ENCODE results near the gene TRANK1. TPM values are rescaled to one million over a fixed set of nuclear protein-coding genes. Genes with fewer than 3 reads are reported as not detected.
A peak's percentile ranks its signal among the peaks of the same experiment; 100 is the strongest.
"Not testable (repeated sequence)": the region's sequence is repeated elsewhere in the genome, so short reads cannot be mapped to it uniquely, and the experiment has no call there.

TRANK1 gene
- total RNA-seq, 1 experiment from 2014 or later, result 10.3 TPM

GRCh38 chr3:36907911-36908646 is 36.8 kb downstream of the TRANK1 start:
- Mint-ChIP-seq H3K27me3 (ENCODE audit: unreplicated experiment) (no peaks in the 10 kb centered on the region), H3K36me3 (ENCODE audit: insufficient read depth, unreplicated experiment) (peaks cover 10% of the 10 kb centered on the region), H3K9me3 (ENCODE audit: low read depth, unreplicated experiment) (no peaks in the 10 kb centered on the region), H3K4me1 (ENCODE audit: low read depth, unreplicated experiment) (peaks cover 25% of the 10 kb centered on the region), H3K4me3 (ENCODE audit: low read depth, unreplicated experiment) (peak overlapping the region; percentile 89), H3K27ac (ENCODE audit: unreplicated experiment) (peak overlapping the region; percentile 27)
- TSS peak; percentile 61 for BruUV-seq (replicated peaks)
- intact Hi-C loops (cut with micrococcal nuclease; ENCODE audit: unreplicated experiment), result loop anchor here (2.0 kb wide), 1 partner anchor 51 kb away; no protein-coding TSS in a partner anchor
- CTCF ChIA-PET, result interaction anchor here (0.6 to 1.6 kb wide), 2 partner anchors 12 to 50 kb away, joined by 8 to 12 read pairs; no protein-coding TSS in a partner anchor
- DNase-seq, result peak; percentile 67
- TF ChIP-seq CTCF (IDR thresholded peaks at IDR 0.05; ENCODE audit: unreplicated experiment), result no peak

- no peak for DNase-seq
- intact Hi-C loops (cut with micrococcal nuclease; ENCODE audit: unreplicated experiment), result loop anchor here (2.0 kb wide), 1 partner anchor 52 kb away; no protein-coding TSS in a partner anchor
- no TSS peak for BruUV-seq (replicated peaks)
- peaks cover 10% of the 10 kb centered on the region for H3K36me3 Mint-ChIP-seq (ENCODE audit: insufficient read depth, unreplicated experiment)
- H3K4me3 Mint-ChIP-seq (ENCODE audit: low read depth, unreplicated experiment), result peak overlapping the region; percentile 89
- H3K27ac Mint-ChIP-seq (ENCODE audit: unreplicated experiment), result no peak overlapping the region
- H3K27me3 Mint-ChIP-seq (ENCODE audit: unreplicated experiment), result no peaks in the 10 kb centered on the region
- TF ChIP-seq CTCF (IDR thresholded peaks at IDR 0.05; ENCODE audit: unreplicated experiment), result no peak
- no peaks in the 10 kb centered on the region for H3K9me3 Mint-ChIP-seq (ENCODE audit: low read depth, unreplicated experiment)
- peaks cover 14% of the 10 kb centered on the region for H3K4me1 Mint-ChIP-seq (ENCODE audit: low read depth, unreplicated experiment)
- CTCF ChIA-PET, result no interaction called here
Observed at GRCh38 chr3:36906504-36907149, 38.2 kb downstream of the TRANK1 start.

GRCh38 chr3:36905545-36905944 is 39.3 kb downstream of the TRANK1 start:
- Mint-ChIP-seq H3K36me3 (ENCODE audit: insufficient read depth, unreplicated experiment) (peaks cover 10% of the 10 kb centered on the region), H3K4me1 (ENCODE audit: low read depth, unreplicated experiment) (peaks cover 14% of the 10 kb centered on the region), H3K9me3 (ENCODE audit: low read depth, unreplicated experiment) (no peaks in the 10 kb centered on the region), H3K4me3 (ENCODE audit: low read depth, unreplicated experiment) (no peak overlapping the region), H3K27me3 (ENCODE audit: unreplicated experiment) (no peaks in the 10 kb centered on the region), H3K27ac (ENCODE audit: unreplicated experiment) (no peak overlapping the region)
- BruUV-seq (replicated peaks), result no TSS peak
- CTCF ChIA-PET, result interaction anchor here (0.7 to 2.4 kb wide), 2 partner anchors 53 to 197 kb away, joined by 4 to 28 read pairs; no protein-coding TSS in a partner anchor
- DNase-seq, result no peak
- TF ChIP-seq CTCF (IDR thresholded peaks at IDR 0.05; ENCODE audit: unreplicated experiment), result no peak
- intact Hi-C loops (cut with micrococcal nuclease; ENCODE audit: unreplicated experiment), result no loop called here

GRCh38 chr3:36904641-36905040 is 40.2 kb downstream of the TRANK1 start:
- no peaks in the 10 kb centered on the region for H3K27me3 Mint-ChIP-seq (ENCODE audit: unreplicated experiment)
- no peak overlapping the region for H3K27ac Mint-ChIP-seq (ENCODE audit: unreplicated experiment)
- H3K9me3 Mint-ChIP-seq (ENCODE audit: low read depth, unreplicated experiment), result no peaks in the 10 kb centered on the region
- H3K36me3 Mint-ChIP-seq (ENCODE audit: insufficient read depth, unreplicated experiment), result peaks cover 10% of the 10 kb centered on the region
- peak; percentile 11 for DNase-seq
- intact Hi-C loops (cut with micrococcal nuclease; ENCODE audit: unreplicated experiment), result no loop called here
- BruUV-seq (replicated peaks), result no TSS peak
- peak; percentile 20 for TF ChIP-seq CTCF (IDR thresholded peaks at IDR 0.05; ENCODE audit: unreplicated experiment)
- CTCF ChIA-PET, result interaction anchor here (0.7 to 2.4 kb wide), 3 partner anchors 54 to 921 kb away, joined by 3 to 28 read pairs (median 3); no protein-coding TSS in a partner anchor
- peaks cover 14% of the 10 kb centered on the region for H3K4me1 Mint-ChIP-seq (ENCODE audit: low read depth, unreplicated experiment)
- no peak overlapping the region for H3K4me3 Mint-ChIP-seq (ENCODE audit: low read depth, unreplicated experiment)

- H3K9me3 Mint-ChIP-seq (ENCODE audit: low read depth, unreplicated experiment); DNase-seq; H3K4me3 Mint-ChIP-seq (ENCODE audit: low read depth, unreplicated experiment); H3K27me3 Mint-ChIP-seq (ENCODE audit: unreplicated experiment); BruUV-seq (replicated peaks); H3K4me1 Mint-ChIP-seq (ENCODE audit: low read depth, unreplicated experiment); H3K27ac Mint-ChIP-seq (ENCODE audit: unreplicated experiment); H3K36me3 Mint-ChIP-seq (ENCODE audit: insufficient read depth, unreplicated experiment); intact Hi-C loops (cut with micrococcal nuclease; ENCODE audit: unreplicated experiment): not testable (repeated sequence)
- CTCF ChIA-PET, result interaction anchor here (0.7 to 2.4 kb wide), 3 partner anchors 54 to 921 kb away, joined by 3 to 28 read pairs (median 3); no protein-coding TSS in a partner anchor
Observed at GRCh38 chr3:36904065-36904464, 40.8 kb downstream of the TRANK1 start.
